ENCODE data around the gene RIPPLY1. TPM values are rescaled to one million over a fixed set of nuclear protein-coding genes. Genes with fewer than 3 reads are reported as not detected.
"Not testable (repeated sequence)": the region's sequence is repeated elsewhere in the genome, so short reads cannot be mapped to it uniquely, and the experiment has no call there.

RIPPLY1 gene
- total and polyA plus RNA-seq, 3 experiments from 2014 or later: not detected

GRCh38 chrX:106897259-106897658 is 5.9 kb downstream of the RIPPLY1 start:
- Histone ChIP-seq H3K27me3 (ENCODE audit: insufficient read depth, low read length, poor library complexity, severe bottlenecking) (no peaks in the 10 kb centered on the region), H3K4me3 (ENCODE audit: low read length) (no peak overlapping the region), H3K9me3 (ENCODE audit: low read length) (no peaks in the 10 kb centered on the region), H3K4me1 (ENCODE audit: insufficient read depth, low read length) (no peaks in the 10 kb centered on the region), H3K27ac (ENCODE audit: low read depth, low read length) (no peak overlapping the region), H3K36me3 (ENCODE audit: insufficient read depth, low read length) (no peaks in the 10 kb centered on the region)
- POLR2A ChIA-PET: no interaction called here
- Mint-ChIP-seq H3K36me3 (no peaks in the 10 kb centered on the region), H3K27me3 (peaks cover 4 to 10% of the 10 kb centered on the region in 2 donors), H3K4me1 (no peaks in the 10 kb centered on the region), H3K9me3 (no peaks in the 10 kb centered on the region), H3K4me3 (no peak overlapping the region), H3K27ac (no peak overlapping the region)
- CTCF ChIA-PET: interaction anchor here (1.1 to 1.6 kb wide), 3 partner anchors 9 to 996 kb away, joined by 3 to 4 read pairs (median 3); no protein-coding TSS in a partner anchor
- no peak for DNase-seq

- Histone ChIP-seq H3K27ac (ENCODE audit: low read depth, low read length) (no peak overlapping the region), H3K9me3 (ENCODE audit: low read length) (no peaks in the 10 kb centered on the region), H3K4me3 (ENCODE audit: low read length) (no peak overlapping the region), H3K36me3 (ENCODE audit: insufficient read depth, low read length) (no peaks in the 10 kb centered on the region), H3K27me3 (ENCODE audit: insufficient read depth, low read length, poor library complexity, severe bottlenecking) (no peaks in the 10 kb centered on the region), H3K4me1 (ENCODE audit: insufficient read depth, low read length) (no peaks in the 10 kb centered on the region)
- no peak for DNase-seq
- H3K36me3 Mint-ChIP-seq: no peaks in the 10 kb centered on the region
- no peak overlapping the region for H3K27ac Mint-ChIP-seq
- H3K27me3 Mint-ChIP-seq: peaks cover 13 to 15% of the 10 kb centered on the region in 2 donors
- H3K9me3 Mint-ChIP-seq: no peaks in the 10 kb centered on the region
- ChIA-PET CTCF (interaction anchor here (1.1 to 1.3 kb wide), 2 partner anchors 12 to 58 kb away, joined by 4 to 5 read pairs; no protein-coding TSS in a partner anchor), POLR2A (no interaction called here)
- H3K4me3 Mint-ChIP-seq: no peak overlapping the region
- no peaks in the 10 kb centered on the region for H3K4me1 Mint-ChIP-seq
Observed at GRCh38 chrX:106894978-106895452, 8.1 kb downstream of the RIPPLY1 start.

GRCh38 chrX:106894392-106894909 is 8.7 kb downstream of the RIPPLY1 start:
- Mint-ChIP-seq H3K4me1 (no peaks in the 10 kb centered on the region), H3K27me3 (peaks cover 13 to 16% of the 10 kb centered on the region in 2 donors), H3K9me3 (no peaks in the 10 kb centered on the region), H3K4me3 (no peak overlapping the region), H3K27ac (no peak overlapping the region), H3K36me3 (no peaks in the 10 kb centered on the region)
- Histone ChIP-seq H3K27me3 (ENCODE audit: insufficient read depth, low read length, poor library complexity, severe bottlenecking) (no peaks in the 10 kb centered on the region), H3K4me1 (ENCODE audit: insufficient read depth, low read length) (no peaks in the 10 kb centered on the region), H3K36me3 (ENCODE audit: insufficient read depth, low read length) (no peaks in the 10 kb centered on the region), H3K9me3 (ENCODE audit: low read length) (no peaks in the 10 kb centered on the region), H3K27ac (ENCODE audit: low read depth, low read length) (no peak overlapping the region), H3K4me3 (ENCODE audit: low read length) (no peak overlapping the region)
- DNase-seq: peak; percentile 3 to 59 (median 30)
- ChIA-PET CTCF (interaction anchor here (1.1 to 1.3 kb wide), 2 partner anchors 12 to 58 kb away, joined by 4 to 5 read pairs; no protein-coding TSS in a partner anchor), POLR2A (no interaction called here)

- Mint-ChIP-seq H3K4me3 (no peak overlapping the region), H3K4me1 (no peaks in the 10 kb centered on the region), H3K27me3 (peaks cover 23 to 26% of the 10 kb centered on the region in 2 donors), H3K9me3 (peaks cover 0 to 1% (median 0%) of the 10 kb centered on the region in 5 donors), H3K36me3 (no peaks in the 10 kb centered on the region), H3K27ac (no peak overlapping the region)
- no peaks in the 10 kb centered on the region for H3K9me3 ChIP-seq (ENCODE audit: low read length)
- no peaks in the 10 kb centered on the region for H3K27me3 ChIP-seq (ENCODE audit: insufficient read depth, low read length, poor library complexity, severe bottlenecking)
- ChIA-PET POLR2A (no interaction called here), CTCF (no interaction called here)
- no peak for DNase-seq
- no peaks in the 10 kb centered on the region for H3K4me1 ChIP-seq (ENCODE audit: insufficient read depth, low read length)
- no peak overlapping the region for H3K27ac ChIP-seq (ENCODE audit: low read depth, low read length)
- H3K4me3 ChIP-seq (ENCODE audit: low read length): no peak overlapping the region
- H3K36me3 ChIP-seq (ENCODE audit: insufficient read depth, low read length): no peaks in the 10 kb centered on the region
Observed at GRCh38 chrX:106891762-106892460, 11.2 kb downstream of the RIPPLY1 start.

- Histone ChIP-seq H3K4me1 (ENCODE audit: insufficient read depth, low read length) (no peaks in the 10 kb centered on the region), H3K9me3 (ENCODE audit: low read length) (no peaks in the 10 kb centered on the region), H3K4me3 (ENCODE audit: low read length) (no peak overlapping the region), H3K27ac (ENCODE audit: low read depth, low read length) (no peak overlapping the region), H3K27me3 (ENCODE audit: insufficient read depth, low read length, poor library complexity, severe bottlenecking) (no peaks in the 10 kb centered on the region), H3K36me3 (ENCODE audit: insufficient read depth, low read length) (no peaks in the 10 kb centered on the region)
- Mint-ChIP-seq H3K27me3 (peaks cover 19 to 23% of the 10 kb centered on the region in 2 donors), H3K36me3 (no peaks in the 10 kb centered on the region), H3K4me1 (no peaks in the 10 kb centered on the region), H3K4me3 (no peak overlapping the region), H3K27ac (no peak overlapping the region), H3K9me3 (peaks cover 0 to 1% (median 0%) of the 10 kb centered on the region in 5 donors)
- ChIA-PET CTCF (no interaction called here), POLR2A (no interaction called here)
- DNase-seq: no peak
Observed at GRCh38 chrX:106889468-106889867, 13.7 kb downstream of the RIPPLY1 start.

- Mint-ChIP-seq H3K9me3 (no peaks in the 10 kb centered on the region), H3K4me3 (no peak overlapping the region), H3K36me3 (no peaks in the 10 kb centered on the region), H3K4me1 (no peaks in the 10 kb centered on the region), H3K27me3 (peaks cover 12 to 22% of the 10 kb centered on the region in 2 donors), H3K27ac (no peak overlapping the region)
- Histone ChIP-seq H3K4me1 (ENCODE audit: insufficient read depth, low read length) (no peaks in the 10 kb centered on the region), H3K9me3 (ENCODE audit: low read length) (no peaks in the 10 kb centered on the region), H3K36me3 (ENCODE audit: insufficient read depth, low read length) (no peaks in the 10 kb centered on the region), H3K4me3 (ENCODE audit: low read length) (no peak overlapping the region), H3K27me3 (ENCODE audit: insufficient read depth, low read length, poor library complexity, severe bottlenecking) (no peaks in the 10 kb centered on the region), H3K27ac (ENCODE audit: low read depth, low read length) (no peak overlapping the region)
- ChIA-PET POLR2A (no interaction called here), CTCF (no interaction called here)
- DNase-seq: no peak
Observed at GRCh38 chrX:106875151-106875550, 28.0 kb downstream of the RIPPLY1 start.

GRCh38 chrX:106874075-106874474 is 29.1 kb downstream of the RIPPLY1 start:
- no peaks in the 10 kb centered on the region for H3K27me3 ChIP-seq (ENCODE audit: insufficient read depth, low read length, poor library complexity, severe bottlenecking)
- H3K4me3 ChIP-seq (ENCODE audit: low read length): no peak overlapping the region
- no peak for DNase-seq
- H3K9me3 ChIP-seq (ENCODE audit: low read length): no peaks in the 10 kb centered on the region
- Mint-ChIP-seq H3K4me1 (no peaks in the 10 kb centered on the region), H3K27ac (no peak overlapping the region), H3K9me3 (no peaks in the 10 kb centered on the region), H3K4me3 (no peak overlapping the region), H3K27me3 (peaks cover 9 to 17% of the 10 kb centered on the region in 2 donors), H3K36me3 (no peaks in the 10 kb centered on the region)
- POLR2A ChIA-PET: no interaction called here
- no peak overlapping the region for H3K27ac ChIP-seq (ENCODE audit: low read depth, low read length)
- H3K36me3 ChIP-seq (ENCODE audit: insufficient read depth, low read length): no peaks in the 10 kb centered on the region
- CTCF ChIA-PET: interaction anchor here (1.4 kb wide), 1 partner anchor 11 kb away, joined by 3 read pairs; no protein-coding TSS in a partner anchor
- no peaks in the 10 kb centered on the region for H3K4me1 ChIP-seq (ENCODE audit: insufficient read depth, low read length)

- H3K27ac ChIP-seq (ENCODE audit: low read depth, low read length); DNase-seq; H3K36me3 ChIP-seq (ENCODE audit: insufficient read depth, low read length); H3K9me3 ChIP-seq (ENCODE audit: low read length); POLR2A ChIA-PET; H3K4me1 Mint-ChIP-seq; H3K4me3 ChIP-seq (ENCODE audit: low read length); H3K27ac Mint-ChIP-seq; H3K9me3 Mint-ChIP-seq; H3K4me1 ChIP-seq (ENCODE audit: insufficient read depth, low read length); H3K27me3 ChIP-seq (ENCODE audit: insufficient read depth, low read length, poor library complexity, severe bottlenecking); H3K36me3 Mint-ChIP-seq; H3K4me3 Mint-ChIP-seq; H3K27me3 Mint-ChIP-seq; CTCF ChIA-PET: not testable (repeated sequence)
Observed at GRCh38 chrX:106872796-106873195, 30.3 kb downstream of the RIPPLY1 start.
